Neural cell (in vitro differentiated cells): Measurements from ENCODE around the gene ADGRG6.

Source experiments
- CTCF ChIP-seq: fragments of 450-650 bp; IDR thresholded peaks from 2 replicates; pipeline ENCODE4 v1.5.1; 2014; ENCODE audit warnings: antibody characterized with exemption, mild to moderate bottlenecking, moderate library complexity; ENCODE audit not compliant: poor library complexity, severe bottlenecking
- EZH2 ChIP-seq: fragments of 200-600, 300-800 bp; shearing (Covaris generic), sonication (generic); IDR thresholded peaks from 2 replicates; pipeline ENCODE4 v1.6.1; 2014; ENCODE audit warnings: antibody characterized with exemption, low read length, borderline replicate concordance, mild to moderate bottlenecking; ENCODE audit not compliant: insufficient read depth, poor library complexity, severe bottlenecking

DNA sequence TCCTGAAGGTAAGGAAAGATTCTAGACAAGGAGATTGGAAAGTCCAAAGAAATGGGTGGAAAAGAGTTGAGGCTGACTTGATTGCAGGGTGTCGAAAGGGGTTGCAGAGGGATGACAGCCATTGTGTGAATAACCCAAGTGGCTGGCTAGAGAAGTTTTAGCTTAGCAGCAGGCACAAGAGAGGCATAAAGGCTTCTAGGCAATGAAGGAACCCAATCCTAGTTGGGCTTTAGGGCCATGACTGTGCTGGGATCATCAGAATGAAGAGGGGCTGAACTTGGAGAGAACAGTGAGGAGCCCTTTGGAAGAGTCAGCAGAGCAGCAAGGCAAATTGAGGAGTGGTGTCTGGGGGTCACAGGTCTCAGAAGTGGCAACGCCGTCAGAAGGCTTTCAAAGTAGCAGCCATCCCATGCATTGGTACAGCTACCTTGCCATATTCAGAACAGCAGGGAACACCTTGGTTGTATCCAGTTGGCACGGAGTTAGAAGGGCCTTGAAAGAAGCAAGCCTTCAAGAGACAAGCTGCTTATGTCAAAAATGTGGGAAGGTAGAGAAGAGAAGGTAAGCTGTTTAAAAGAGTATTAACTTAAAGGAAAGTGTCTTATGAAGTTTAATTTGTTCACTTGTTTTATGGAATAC is 146.4 kb downstream of the ADGRG6 start:
- TF ChIP-seq EZH2 = no peak
- no peak for TF ChIP-seq CTCF
